Smooth muscle cell (in vitro differentiated cells): ENCODE results near the gene GJB3. TPM values are rescaled to one million over a fixed set of nuclear protein-coding genes. Genes with fewer than 3 reads are reported as not detected.

Source experiments
- DNase-seq: peaks from one replicate; lab custom pipeline; 2025; ENCODE audit not compliant: unreplicated experiment; lab: John Stamatoyannopoulos, UW
- H2AFZ ChIP-seq: fragments of 200-600 bp; sonication (generic); 2 replicates; pipeline ENCODE4 v1.6.0; 2016; ENCODE audit warnings: antibody characterized with exemption, low read depth, mild to moderate bottlenecking
- H3F3A ChIP-seq: fragments of 200-600 bp; sonication (generic); 2 replicates; pipeline ENCODE4 v1.6.0; 2017; ENCODE audit warnings: antibody characterized with exemption, low read depth
- H3K27ac ChIP-seq: fragments of 200-600 bp; sonication (generic); 2 replicates; pipeline ENCODE4 v1.5.1; 2016; ENCODE audit warnings: low read depth, mild to moderate bottlenecking
- H3K27me3 ChIP-seq: fragments of 200-600 bp; sonication (generic); 2 replicates; pipeline ENCODE4 v1.6.1; 2016; ENCODE audit warnings: low read depth, mild to moderate bottlenecking
- H3K36me3 ChIP-seq: fragments of 200-600 bp; sonication (generic); 2 replicates; pipeline ENCODE4 v1.5.1; 2016; ENCODE audit warnings: low read depth
- H3K4me1 ChIP-seq: fragments of 200-600 bp; sonication (generic); 2 replicates; pipeline ENCODE4 v1.5.1; 2016; ENCODE audit warnings: low read depth
- H3K4me2 ChIP-seq: fragments of 200-600 bp; sonication (generic); 2 replicates; pipeline ENCODE4 v1.6.0; 2016; ENCODE audit warnings: mild to moderate bottlenecking
- H3K4me3 ChIP-seq: fragments of 200-600 bp; sonication (generic); 2 replicates; pipeline ENCODE4 v1.5.1; 2016; ENCODE audit warnings: mild to moderate bottlenecking
- H3K79me2 ChIP-seq: fragments of 200-600 bp; sonication (generic); 2 replicates; pipeline ENCODE4 v1.6.0; 2016; ENCODE audit warnings: low read depth, mild to moderate bottlenecking
- H3K9ac ChIP-seq: fragments of 200-600 bp; sonication (generic); 2 replicates; pipeline ENCODE4 v1.6.0; 2016; ENCODE audit warnings: low read depth
- H3K9me3 ChIP-seq: fragments of 200-600 bp; sonication (generic); replicated peaks from 2 replicates; pipeline ENCODE4 v1.5.1; 2016; ENCODE audit warnings: low read depth
- H4K20me1 ChIP-seq: fragments of 200-600 bp; sonication (generic); 2 replicates; pipeline ENCODE4 v1.6.0; 2016; ENCODE audit warnings: low read depth
- CTCF ChIP-seq: fragments of 200-600 bp; sonication (generic); IDR thresholded peaks from 2 replicates; pipeline ENCODE4 v1.5.1; 2017; ENCODE audit warnings: borderline replicate concordance, mild to moderate bottlenecking, antibody characterized with exemption; ENCODE audit not compliant: insufficient read depth, poor library complexity, severe bottlenecking
- WGBS: methylation state at CpG from one replicate; pipeline ENCODE4 v1.1.7; 2016; ENCODE audit warnings: low lambda C conversion rate; 5-methylcytosine and 5-hydroxymethylcytosine counted together
- polyA plus RNA-seq: library from polyadenylated mRNA; unstranded; fragments of >200 nt; fragmentation: Nextera tagmentation; extraction: Ambion mirVana; gene quantifications from 2 replicates; pipeline ENCODE4 v1.2.1, GENCODE V29; 2016
- total RNA-seq: library from RNA; depleted of rRNA; stranded (reverse); fragments of >200 nt; gene quantifications from 2 replicates; pipeline ENCODE4 v1.2.3, GENCODE V29; 2014

GJB3 gene
- total and polyA plus RNA-seq, 2 experiments from 2014 or later: 2.9 to 10.0 TPM

- Histone ChIP-seq H2AFZ (no peak overlapping the region), H3K36me3 (no peaks in the 10 kb centered on the region), H3K79me2 (no peaks in the 10 kb centered on the region), H3F3A (no peaks in the 10 kb centered on the region), H3K4me2 (no peak overlapping the region), H3K9ac (no peak overlapping the region), H4K20me1 (no peaks in the 10 kb centered on the region), H3K4me3 (no peak overlapping the region), H3K4me1 (peaks cover 9% of the 10 kb centered on the region), H3K27me3 (no peaks in the 10 kb centered on the region), H3K9me3 (no peaks in the 10 kb centered on the region), H3K27ac (no peak overlapping the region)
- WGBS: 86% methylated on average over 18 of the region's 18 CpGs
- DNase-seq: no peak
- TF ChIP-seq CTCF: no peak
These were observed 34.0 kb upstream of the GJB3 start for GRCh38 chr1:34746785-34747637.

GRCh38 chr1:34747638-34747941 lies 33.4 kb upstream of the GJB3 start:
- no peak for DNase-seq
- H3K36me3 ChIP-seq: no peaks in the 10 kb centered on the region
- H3K4me2 ChIP-seq: no peak overlapping the region
- H2AFZ ChIP-seq: no peak overlapping the region
- no peak overlapping the region for H3K9ac ChIP-seq
- no peaks in the 10 kb centered on the region for H3F3A ChIP-seq
- 81% methylated on average over 6 of the region's 6 CpGs for WGBS
- H3K27ac ChIP-seq: no peak overlapping the region
- H3K27me3 ChIP-seq: no peaks in the 10 kb centered on the region
- no peaks in the 10 kb centered on the region for H4K20me1 ChIP-seq
- no peak overlapping the region for H3K4me3 ChIP-seq
- no peak for TF ChIP-seq CTCF
- no peaks in the 10 kb centered on the region for H3K79me2 ChIP-seq
- no peaks in the 10 kb centered on the region for H3K9me3 ChIP-seq
- peaks cover 9% of the 10 kb centered on the region for H3K4me1 ChIP-seq

- Histone ChIP-seq H3K27ac (no peak overlapping the region), H3F3A (no peaks in the 10 kb centered on the region), H3K9ac (no peak overlapping the region), H3K4me1 (peaks cover 9% of the 10 kb centered on the region), H3K27me3 (no peaks in the 10 kb centered on the region), H3K4me2 (no peak overlapping the region), H2AFZ (no peak overlapping the region), H3K4me3 (no peak overlapping the region), H3K9me3 (no peaks in the 10 kb centered on the region), H3K79me2 (no peaks in the 10 kb centered on the region), H4K20me1 (no peaks in the 10 kb centered on the region), H3K36me3 (no peaks in the 10 kb centered on the region)
- TF ChIP-seq CTCF: no peak
- WGBS: 42% methylated on average over 8 of the region's 8 CpGs
- no peak for DNase-seq
These were observed 31.0 kb upstream of the GJB3 start for GRCh38 chr1:34749992-34750391.

- WGBS: 91% methylated on average over 5 of the region's 5 CpGs
- H3K27me3 ChIP-seq: no peaks in the 10 kb centered on the region
- no peak overlapping the region for H3K4me3 ChIP-seq
- no peak overlapping the region for H3K9ac ChIP-seq
- no peaks in the 10 kb centered on the region for H3K79me2 ChIP-seq
- no peak for DNase-seq
- TF ChIP-seq CTCF: no peak
- peaks cover 9% of the 10 kb centered on the region for H3K4me1 ChIP-seq
- no peaks in the 10 kb centered on the region for H3K9me3 ChIP-seq
- H3K4me2 ChIP-seq: no peak overlapping the region
- H4K20me1 ChIP-seq: no peaks in the 10 kb centered on the region
- no peaks in the 10 kb centered on the region for H3K36me3 ChIP-seq
- H3F3A ChIP-seq: no peaks in the 10 kb centered on the region
- H2AFZ ChIP-seq: no peak overlapping the region
- H3K27ac ChIP-seq: no peak overlapping the region
These were observed 30.4 kb upstream of the GJB3 start for GRCh38 chr1:34750610-34751009.
